Measurements from ENCODE around the gene GATAD1.
"Not testable (repeated sequence)": the region's sequence is repeated elsewhere in the genome, so short reads cannot be mapped to it uniquely, and the experiment has no call there.

Gene GATAD1

DNA sequence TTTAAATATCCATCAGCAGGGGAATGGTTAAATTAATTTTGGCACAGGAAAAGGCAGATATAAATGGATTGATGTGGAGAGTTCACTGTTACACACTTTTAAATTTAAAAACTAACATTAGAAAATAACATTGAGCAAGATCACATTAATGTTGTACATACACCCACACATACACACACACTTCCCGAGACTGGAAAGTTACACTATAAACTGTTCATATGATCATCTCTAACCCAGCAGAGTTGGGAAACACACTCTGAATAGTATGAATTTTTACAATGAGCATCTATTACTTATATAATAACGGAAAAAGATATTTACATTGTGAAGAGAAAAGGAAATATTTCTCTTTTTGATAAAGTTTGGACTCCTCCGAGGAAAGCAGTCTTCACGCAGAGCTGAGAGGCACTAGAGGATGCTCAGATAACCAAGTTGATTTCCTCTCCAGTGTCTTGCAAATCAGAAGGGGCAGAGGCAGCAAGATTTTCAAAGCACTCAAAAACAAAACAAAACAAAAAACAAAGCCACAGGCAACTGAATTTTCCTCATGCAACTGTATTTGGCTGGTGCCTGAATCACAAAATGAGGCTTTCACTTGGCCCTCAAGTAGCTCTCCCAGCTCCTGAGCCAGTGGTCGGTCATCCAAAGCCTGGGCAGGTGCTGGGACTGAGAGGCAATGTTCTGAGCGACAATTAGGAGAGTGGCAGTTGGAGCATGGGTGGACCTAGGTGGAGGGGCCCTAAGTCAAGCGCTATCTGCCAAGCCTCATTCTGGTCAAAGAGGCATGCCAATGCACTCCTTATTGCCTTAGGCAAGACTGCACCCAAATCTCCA lies 10.5 kb upstream of the GATAD1 start:
- no peak for DNase-seq (ENCODE audit: low read depth)

DNA sequence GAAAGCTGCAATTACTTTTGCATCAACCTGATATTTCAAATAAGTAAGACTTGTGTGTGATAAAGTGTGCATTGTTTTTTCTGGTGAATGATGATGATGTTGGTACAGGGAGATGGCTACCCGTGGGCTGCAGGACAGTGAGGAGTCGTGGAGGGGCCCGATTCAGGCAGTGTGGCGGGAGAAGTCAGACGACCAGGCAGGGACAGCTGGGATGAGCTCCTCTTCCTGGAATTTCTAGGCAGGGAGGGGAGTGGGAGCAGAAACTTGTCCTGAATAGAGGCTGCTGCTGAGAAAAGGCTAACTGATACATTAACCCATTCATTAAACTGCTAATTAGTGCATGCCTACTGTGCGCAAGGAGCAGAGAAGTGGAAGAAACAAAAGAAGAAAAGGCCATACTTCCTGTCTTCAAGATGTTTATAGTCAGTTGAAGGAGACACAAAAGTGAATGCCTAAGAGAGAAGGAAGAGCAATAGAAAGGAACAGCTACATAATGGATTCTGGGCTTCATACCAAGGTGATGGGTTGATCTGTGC lies 9.3 kb upstream of the GATAD1 start:
- DNase-seq (ENCODE audit: low read depth): no peak

DNA sequence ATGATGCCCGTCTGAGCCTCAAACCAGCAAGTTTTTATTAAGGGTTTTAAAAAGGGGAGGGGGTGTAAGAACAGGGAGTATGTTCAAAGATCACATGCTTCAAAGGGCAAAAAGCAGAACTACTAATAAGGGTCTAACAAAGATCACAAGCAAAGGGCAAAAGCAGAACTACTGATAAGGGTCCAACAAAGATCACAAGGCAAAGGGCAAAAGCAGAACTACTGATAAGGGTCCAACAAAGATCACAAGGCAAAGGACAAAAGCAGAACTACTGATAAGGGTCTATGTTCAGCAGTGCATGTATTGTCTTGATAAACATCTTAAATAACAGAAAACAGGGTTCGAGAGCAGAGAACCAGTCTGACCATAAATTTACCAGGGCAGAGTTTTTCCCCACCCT lies 4.6 kb upstream of the GATAD1 start:
- DNase-seq (ENCODE audit: low read depth): not testable (repeated sequence)

- no peak for DNase-seq (ENCODE audit: low read depth)
Observed at GRCh38 chr7:92446869-92447344, 375 bp upstream of the GATAD1 start.

DNA sequence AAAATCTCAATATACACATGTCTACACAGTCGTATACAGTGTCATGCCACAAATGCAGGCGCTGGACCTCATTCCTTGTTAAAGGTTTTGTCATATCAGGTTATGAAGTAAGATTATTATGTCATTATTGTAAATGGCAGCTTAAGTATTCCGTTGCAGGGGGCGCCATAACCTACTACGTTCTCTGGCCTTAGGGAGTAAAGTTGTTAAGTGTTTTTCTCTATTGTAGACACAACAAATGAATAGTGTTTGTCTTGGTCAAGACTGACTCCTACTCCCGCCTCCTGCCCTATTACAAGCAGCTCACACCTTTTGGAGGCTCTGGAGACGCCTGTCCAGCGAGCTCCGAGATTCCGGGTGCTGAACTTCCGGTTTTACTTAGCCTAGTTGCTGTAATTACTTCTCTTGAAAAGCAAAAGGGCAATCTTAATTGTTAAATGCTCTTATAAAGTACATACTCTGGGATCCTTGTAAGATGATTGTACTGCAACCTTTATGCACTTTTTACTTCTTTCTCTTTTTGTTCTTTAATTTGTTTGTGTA lies 994 bp downstream of the GATAD1 start:
- peak; percentile 39 for DNase-seq (ENCODE audit: low read depth)

DNA sequence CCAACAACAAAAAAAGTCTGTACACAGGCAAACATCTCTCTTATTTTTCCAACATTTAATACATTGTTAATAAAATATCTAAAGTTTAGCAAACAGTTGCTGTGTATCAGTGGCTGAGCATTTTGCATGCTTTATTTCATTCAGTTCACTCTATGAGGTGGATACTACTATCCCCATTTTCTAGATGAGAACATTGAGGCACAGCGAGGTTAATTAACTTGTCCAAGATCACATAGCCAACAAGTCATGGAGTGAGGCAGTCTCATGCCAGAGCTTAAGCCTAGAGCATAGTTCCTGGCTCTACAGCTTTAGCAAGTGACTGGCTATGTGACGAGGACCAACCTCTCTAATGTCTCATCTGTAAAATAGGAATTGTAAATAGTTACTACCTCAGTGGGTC lies 4.4 kb downstream of the GATAD1 start:
- no peak for DNase-seq (ENCODE audit: low read depth)

DNA sequence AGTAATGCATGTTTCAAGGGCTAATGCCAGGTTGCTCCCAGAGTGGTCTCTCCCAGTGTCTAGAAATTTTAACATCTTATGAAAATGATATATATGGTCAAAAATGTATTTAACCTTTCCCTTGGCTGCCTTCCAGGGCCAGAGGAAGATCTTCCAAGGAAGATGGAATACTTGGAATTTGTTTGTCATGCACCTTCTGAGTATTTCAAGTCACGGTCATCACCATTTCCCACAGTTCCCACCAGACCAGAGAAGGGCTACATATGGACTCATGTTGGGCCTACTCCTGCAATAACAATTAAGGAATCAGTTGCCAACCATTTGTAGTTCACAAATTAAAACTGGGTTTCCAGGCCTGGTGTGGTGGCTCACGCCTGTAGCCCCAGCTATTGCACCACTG lies 9.0 kb downstream of the GATAD1 start:
- DNase-seq (ENCODE audit: low read depth): no peak

GRCh38 chr7:92460109-92460508 lies 12.8 kb downstream of the GATAD1 start:
- no peak for DNase-seq (ENCODE audit: low read depth)

DNA sequence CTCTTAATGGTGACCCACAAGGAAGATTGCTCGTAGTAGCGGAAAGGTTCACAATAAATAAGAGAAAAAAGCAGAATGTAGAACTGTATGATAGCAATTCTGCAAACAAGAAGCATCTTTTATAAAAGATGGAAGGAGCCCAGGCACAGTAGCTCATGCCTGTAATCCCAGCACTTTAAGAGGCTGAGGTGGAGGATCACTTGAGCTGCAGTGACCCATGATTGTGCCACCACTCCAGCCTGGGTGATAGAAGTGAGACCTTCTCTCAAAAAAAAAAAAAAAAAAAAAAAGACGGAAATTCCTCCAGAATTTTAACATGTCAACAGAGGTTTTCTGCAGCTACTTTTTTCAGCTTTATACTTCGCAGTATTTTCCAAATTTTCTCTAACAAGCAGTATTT lies 13.2 kb downstream of the GATAD1 start:
- no peak for DNase-seq (ENCODE audit: low read depth)

GRCh38 chr7:92461027-92462003 lies 14.0 kb downstream of the GATAD1 start:
- no peak for DNase-seq (ENCODE audit: low read depth)

GRCh38 chr7:92462560-92462959 lies 15.3 kb downstream of the GATAD1 start:
- DNase-seq (ENCODE audit: low read depth): no peak

DNA sequence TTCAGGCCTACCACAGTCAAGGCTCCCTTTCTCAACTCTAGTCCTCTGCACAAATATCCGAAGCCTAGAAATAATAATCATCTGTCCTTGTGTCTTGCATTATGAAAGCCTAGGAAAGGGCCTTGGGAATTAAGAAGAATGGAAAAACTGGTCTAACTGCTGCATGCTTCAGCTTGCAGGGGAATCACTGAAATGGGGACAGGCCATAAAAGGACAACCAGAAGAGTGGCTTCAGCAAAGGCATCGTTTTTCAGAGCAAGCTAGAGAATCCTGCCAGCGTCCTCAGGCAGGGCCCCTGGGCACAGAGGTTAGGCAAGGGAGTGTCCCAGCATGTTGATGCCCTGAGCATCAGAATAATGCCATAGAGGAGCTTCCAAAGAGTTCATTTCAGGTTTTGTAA lies 17.2 kb downstream of the GATAD1 start:
- DNase-seq (ENCODE audit: low read depth): no peak

GRCh38 chr7:92466682-92467081 lies 19.4 kb downstream of the GATAD1 start:
- DNase-seq (ENCODE audit: low read depth): no peak

DNA sequence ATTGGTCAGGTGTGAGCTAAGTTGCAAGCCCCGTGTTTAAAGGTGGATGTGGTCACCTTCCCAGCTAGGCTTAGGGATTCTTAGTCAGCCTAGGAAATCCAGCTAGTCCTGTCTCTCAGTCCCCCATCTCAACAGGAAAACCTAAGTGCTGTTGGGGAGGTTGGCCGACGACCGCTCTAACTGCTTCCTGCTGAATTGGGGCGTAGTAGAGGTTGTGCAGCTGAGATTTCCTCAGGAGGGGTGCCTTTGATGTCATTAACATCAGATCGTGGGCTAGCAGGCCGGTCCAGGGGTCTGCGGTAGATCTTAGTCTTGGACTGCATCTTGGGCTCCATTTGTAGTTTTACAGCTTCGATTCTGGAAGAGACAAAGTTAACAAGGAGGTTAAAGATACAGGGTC lies 21.3 kb downstream of the GATAD1 start:
- not testable (repeated sequence) for DNase-seq (ENCODE audit: low read depth)

DNA sequence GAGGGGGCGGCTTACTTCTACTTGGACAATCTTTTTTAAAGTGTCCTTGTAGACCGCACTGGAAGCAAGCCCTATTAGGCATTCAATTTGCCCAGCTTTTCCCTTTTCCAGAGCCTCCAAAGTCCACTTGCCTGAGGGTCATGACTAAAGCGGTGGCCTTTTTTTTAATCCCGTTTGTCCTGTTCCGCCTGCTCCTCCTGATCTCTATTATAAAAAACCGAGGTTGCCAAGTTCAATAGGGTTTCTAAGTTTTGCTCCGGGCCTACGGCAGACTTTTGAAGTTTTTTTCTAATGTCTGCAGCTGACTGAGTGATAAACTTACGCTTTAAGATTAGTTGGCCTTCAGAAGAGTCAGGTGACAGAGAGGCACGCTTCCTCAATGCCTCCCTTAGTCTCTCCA lies 26.7 kb downstream of the GATAD1 start:
- not testable (repeated sequence) for DNase-seq (ENCODE audit: low read depth)

DNA sequence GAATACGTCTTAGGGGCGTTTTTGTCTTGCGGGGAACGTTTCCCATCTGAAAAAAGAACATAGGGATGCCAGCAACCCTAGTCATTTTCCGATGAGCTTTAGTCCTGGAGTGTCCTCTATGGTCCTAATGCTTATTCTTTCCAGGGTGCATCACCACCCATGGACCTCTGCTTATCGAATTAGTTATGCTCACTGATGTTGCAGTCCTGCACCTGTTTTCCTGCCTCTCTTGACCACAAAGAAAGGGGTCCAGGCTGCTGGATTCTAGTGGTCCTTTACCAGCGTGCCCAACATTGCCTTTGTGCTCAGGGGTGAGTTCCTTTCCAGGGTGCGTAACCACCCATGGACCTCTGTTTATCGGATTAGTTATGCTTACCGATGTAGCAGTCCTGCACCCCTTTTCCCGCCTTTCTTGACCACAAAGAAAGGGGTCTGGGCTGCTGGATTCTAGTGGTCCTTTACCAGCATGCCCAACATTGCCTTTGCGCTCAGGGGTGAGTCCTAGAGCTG lies 28.0 kb downstream of the GATAD1 start:
- DNase-seq (ENCODE audit: low read depth): not testable (repeated sequence)

GRCh38 chr7:92475851-92476590 lies 28.7 kb downstream of the GATAD1 start:
- DNase-seq (ENCODE audit: low read depth): not testable (repeated sequence)

GRCh38 chr7:92477681-92478080 lies 30.4 kb downstream of the GATAD1 start, which contains the start of gene ERVW-1:
TSS of gene ERVW-1 (minus strand) at chr7:92477946. CDS start at chr7:92470381, 7,565 bp downstream.
- DNase-seq (ENCODE audit: low read depth): not testable (repeated sequence)

DNA sequence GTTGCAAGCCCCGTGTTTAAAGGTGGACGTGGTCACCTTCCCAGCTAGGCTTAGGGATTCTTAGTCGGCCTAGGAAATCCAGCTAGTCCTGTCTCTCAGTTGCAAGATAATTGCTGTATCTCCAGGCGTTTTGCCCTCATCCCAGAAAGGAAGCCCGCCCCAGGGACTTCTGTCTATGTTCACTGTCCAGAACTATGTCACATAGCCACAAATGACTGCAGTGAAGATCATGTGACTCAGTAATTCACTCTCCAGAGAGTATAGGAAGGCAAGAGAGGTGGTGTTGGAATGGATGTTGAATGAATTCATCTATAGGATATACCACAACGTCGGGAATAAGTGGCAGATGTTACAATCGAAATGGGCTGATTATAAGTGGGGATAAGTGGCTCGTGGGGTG lies 30.8 kb downstream of the GATAD1 start:
- no peak for DNase-seq (ENCODE audit: low read depth)

- DNase-seq (ENCODE audit: low read depth): no peak
Observed at GRCh38 chr7:92478711-92479110, 31.4 kb downstream of the GATAD1 start.

GRCh38 chr7:92479146-92479545 lies 31.9 kb downstream of the GATAD1 start:
- DNase-seq (ENCODE audit: low read depth): not testable (repeated sequence)
